GM19023 (cell line): ENCODE measurements around the gene SLC35F5.
"Not testable (repeated sequence)": the region's sequence is repeated elsewhere in the genome, so short reads cannot be mapped to it uniquely, and the experiment has no call there.

ENCODE experiments used
- ATAC-seq: cut with Tn5 transposase; IDR thresholded peaks from one replicate; pipeline ENCODE4 v1.9.1; 2021; ENCODE audit warnings: mild to moderate bottlenecking, moderate library complexity; ENCODE audit not compliant: unreplicated experiment

The SLC35F5 gene

GRCh38 chr2:113756355-113757137 is at the start of gene SLC35F5:
Gene SLC35F5, minus strand, starts transcription at chr2:113756642. Its CDS starts 233 bp downstream, at chr2:113756409.
- ATAC-seq: peak; percentile 94

- no peak for ATAC-seq
These were observed 42.9 kb upstream of the SLC35F5 start for GRCh38 chr2:113799375-113799774.

- no peak for ATAC-seq
These were observed 40.8 kb upstream of the SLC35F5 start for GRCh38 chr2:113797237-113797636.

GRCh38 chr2:113796592-113797175 is 40.2 kb upstream of the SLC35F5 start:
- no peak for ATAC-seq

GRCh38 chr2:113795405-113795920 is 39.0 kb upstream of the SLC35F5 start:
- ATAC-seq: no peak

- ATAC-seq: peak; percentile 96
These were observed 35.5 kb upstream of the SLC35F5 start for GRCh38 chr2:113791697-113792590.

GRCh38 chr2:113784823-113785744 is 28.6 kb upstream of the SLC35F5 start:
- no peak for ATAC-seq

GRCh38 chr2:113780472-113780871 is 24.0 kb upstream of the SLC35F5 start:
- no peak for ATAC-seq

- no peak for ATAC-seq
These were observed 20.9 kb upstream of the SLC35F5 start for GRCh38 chr2:113777371-113777770.

- ATAC-seq: no peak
These were observed 20.5 kb upstream of the SLC35F5 start for GRCh38 chr2:113776949-113777348.

GRCh38 chr2:113774616-113775015 is 18.2 kb upstream of the SLC35F5 start:
- ATAC-seq: not testable (repeated sequence)

GRCh38 chr2:113770929-113771328 is 14.5 kb upstream of the SLC35F5 start:
- no peak for ATAC-seq

GRCh38 chr2:113769555-113769954 is 13.1 kb upstream of the SLC35F5 start:
- no peak for ATAC-seq

- ATAC-seq: no peak
These were observed 12.3 kb upstream of the SLC35F5 start for GRCh38 chr2:113768770-113769169.

- ATAC-seq: no peak
These were observed 11.5 kb upstream of the SLC35F5 start for GRCh38 chr2:113767811-113768460.

- ATAC-seq: no peak
These were observed 8.8 kb upstream of the SLC35F5 start for GRCh38 chr2:113765276-113765675.

- no peak for ATAC-seq
These were observed 6.1 kb upstream of the SLC35F5 start for GRCh38 chr2:113762377-113763118.

- ATAC-seq: no peak
These were observed 4.0 kb upstream of the SLC35F5 start for GRCh38 chr2:113760400-113760799.

GRCh38 chr2:113757138-113757657 is 756 bp upstream of the SLC35F5 start:
- no peak for ATAC-seq
